A673 (cell line): ENCODE data around the gene FSCN2. TPM values are rescaled to one million over a fixed set of nuclear protein-coding genes. Genes with fewer than 3 reads are reported as not detected.
A peak's percentile ranks its signal among the peaks of the same experiment; 100 is the strongest.

Source experiments
- BruUV-seq: library from RNA; stranded (reverse); fragments of 400-500 nt; replicated peaks from 2 replicates; lab custom pipeline; 2021; lab: Mats Ljungman, UMichigan
- CTCF ChIA-PET: fragments of 300-600 bp; sonication (Branson Sonifier 250); formaldehyde crosslinking; loops from one replicate; lab custom pipeline; 2022; ENCODE audit warnings: antibody characterized with exemption; lab: Charles Lee
- POLR2A ChIA-PET: fragments of 300-600 bp; sonication (Branson Sonifier 250); formaldehyde crosslinking; loops from one replicate; lab custom pipeline; 2022; ENCODE audit warnings: antibody characterized with exemption; ENCODE audit not compliant: low non-redundant PET; lab: Charles Lee
- DNase-seq: peaks from one replicate; pipeline ENCODE4 v3.0.0-alpha.2; 2015; ENCODE audit warnings: low spot score
- H3K27ac ChIP-seq: fragments of 200-600 bp; sonication (generic); 2 replicates; pipeline ENCODE4 v1.5.1; 2016; ENCODE audit warnings: mixed run types, low read depth, mild to moderate bottlenecking, mixed read lengths, antibody characterized with exemption, low read length; ENCODE audit not compliant: poor library complexity, severe bottlenecking
- H3K27me3 ChIP-seq: fragments of 200-600 bp; sonication (generic); replicated peaks from 2 replicates; pipeline ENCODE4 v1.6.1; 2017; ENCODE audit warnings: mixed run types, low read depth, mild to moderate bottlenecking, mixed read lengths, antibody characterized with exemption, low read length; ENCODE audit not compliant: insufficient read depth, poor library complexity
- H3K36me3 ChIP-seq: fragments of 200-600 bp; sonication (generic); 2 replicates; pipeline ENCODE4 v1.6.1; 2016; ENCODE audit warnings: mixed run types, mild to moderate bottlenecking, mixed read lengths, antibody characterized with exemption, low read length; ENCODE audit not compliant: insufficient read depth, poor library complexity, severe bottlenecking
- H3K4me1 ChIP-seq: fragments of 200-600 bp; sonication (generic); 2 replicates; pipeline ENCODE4 v1.6.1; 2017; ENCODE audit warnings: mixed run types, mild to moderate bottlenecking, mixed read lengths, antibody characterized with exemption, low read length; ENCODE audit not compliant: insufficient read depth, poor library complexity, severe bottlenecking
- H3K4me3 ChIP-seq: fragments of 200-600 bp; sonication (generic); 2 replicates; pipeline ENCODE4 v1.5.1; 2016; ENCODE audit warnings: low read depth, mixed run types, mild to moderate bottlenecking, mixed read lengths, low read length; ENCODE audit not compliant: poor library complexity, severe bottlenecking
- H3K9me3 ChIP-seq: fragments of 200-600 bp; sonication (generic); 2 replicates; pipeline ENCODE4 v1.6.1; 2016; ENCODE audit warnings: mixed run types, low read depth, mild to moderate bottlenecking, mixed read lengths, antibody characterized with exemption, low read length; ENCODE audit not compliant: poor library complexity, severe bottlenecking
- EZH2 ChIP-seq: fragments of 200-600 bp; sonication (generic); IDR thresholded peaks from 2 replicates; pipeline ENCODE4 v1.6.1; 2017; ENCODE audit warnings: borderline replicate concordance, low read depth, mild to moderate bottlenecking, mixed read lengths, antibody characterized with exemption, low read length; ENCODE audit not compliant: poor library complexity, severe bottlenecking
- intact Hi-C: fragments of 100-400 bp; cut with micrococcal nuclease; formaldehyde crosslinking; loops from one replicate; pipeline ENCODE4 v1.10.0; 2022; ENCODE audit not compliant: unreplicated experiment
- total RNA-seq: library from RNA; stranded (reverse); gene quantifications from 2 replicates; pipeline ENCODE4 v1.2.3, GENCODE V29; 2021
- TF ChIP-seq, protein P1 (sequence below): fragments of 300-800, 200-600 bp; sonication (generic); conservative IDR thresholded peaks from 2 replicates; pipeline ENCODE4 v1.5.1; 2017; ENCODE audit warnings: low read depth, mild to moderate bottlenecking, antibody characterized with exemption, low read length, moderate library complexity, mixed read lengths

FSCN2 gene
- total RNA-seq, 1 experiment from 2014 or later = 0.26 TPM

DNA sequence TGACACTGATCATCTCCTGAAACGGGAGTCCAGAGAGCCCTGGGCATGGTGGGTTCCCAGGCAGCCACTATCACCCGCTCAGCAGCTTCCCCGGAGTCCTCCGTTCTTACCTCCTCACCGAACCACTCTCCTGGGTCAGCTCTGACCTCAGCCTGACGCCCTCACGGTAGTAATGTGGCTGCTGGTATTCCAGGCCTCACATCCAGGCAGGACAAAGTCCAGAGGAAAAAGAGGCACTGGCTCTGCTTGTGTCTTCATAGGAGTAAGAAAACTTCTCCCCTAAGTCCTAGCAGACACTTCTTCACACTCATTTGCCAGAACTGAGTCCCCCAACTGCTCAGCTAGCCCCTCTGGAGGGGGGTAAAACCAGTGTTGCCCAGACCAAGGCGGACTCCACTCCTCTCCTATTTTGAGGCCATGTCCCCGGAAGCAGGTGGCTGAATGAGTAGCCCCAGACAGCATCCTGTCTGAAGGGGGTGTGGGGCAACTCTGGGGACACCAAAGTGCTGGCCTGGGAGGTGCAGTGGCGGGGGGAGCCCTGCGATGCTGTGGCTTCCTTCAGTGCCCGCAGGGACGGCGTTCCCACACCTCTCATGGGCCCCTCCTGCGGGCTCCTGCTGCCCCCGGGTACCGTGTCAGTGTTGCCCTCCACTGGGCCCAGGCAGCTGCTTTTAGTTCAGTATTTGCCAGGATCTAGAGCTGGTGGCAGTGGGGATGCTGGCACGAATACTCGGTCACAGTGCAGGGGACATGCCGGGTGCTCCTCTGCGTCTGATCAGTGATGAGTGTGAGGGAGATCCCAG lies 5.4 kb downstream of the FSCN2 start:
- CTCF ChIA-PET = no interaction called here
- no peak for DNase-seq
- BruUV-seq = no TSS peak

DNA sequence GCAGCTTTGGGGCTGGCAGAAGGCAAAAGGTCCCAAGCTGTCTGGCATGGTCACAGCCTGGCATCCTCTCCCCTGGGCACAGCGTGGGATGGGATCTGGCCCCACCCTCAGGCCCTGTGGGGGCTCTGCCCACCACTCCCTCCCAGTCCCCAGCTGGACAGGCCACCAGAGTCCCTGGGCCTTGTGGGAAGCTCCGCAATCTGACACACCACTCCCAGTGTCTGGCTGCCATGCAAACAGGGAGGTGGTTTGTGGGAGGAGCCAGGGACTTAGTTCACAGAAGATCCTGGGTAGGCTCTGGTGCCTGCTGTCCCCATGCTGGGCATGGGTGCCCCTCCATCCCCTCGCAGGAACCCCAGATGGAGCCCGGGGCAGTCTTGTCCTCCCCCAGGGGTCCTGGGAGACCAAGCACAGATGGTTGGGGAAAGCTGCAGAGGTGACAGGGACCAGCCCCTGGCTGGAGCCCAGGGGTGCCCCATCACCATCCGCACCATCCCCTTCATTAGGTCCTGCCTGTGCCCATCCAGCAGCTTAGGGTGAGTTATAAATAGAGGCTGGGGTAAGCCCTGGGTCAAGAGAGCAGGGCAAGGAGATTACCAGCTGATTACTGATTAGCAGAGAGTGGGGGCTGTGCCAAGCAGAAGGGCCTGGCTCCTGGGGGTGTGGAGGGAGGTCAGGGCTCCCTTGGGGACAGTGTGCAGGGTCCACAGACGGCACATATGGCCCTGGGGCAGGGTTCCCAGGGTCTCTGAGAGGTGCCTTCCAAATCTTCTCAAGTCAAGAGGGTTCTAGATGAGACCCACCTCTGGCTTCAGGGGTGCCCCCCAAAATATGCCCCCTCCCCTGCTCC lies 6.2 kb downstream of the FSCN2 start:
- Histone ChIP-seq H3K27ac (no peak overlapping the region), H3K4me1 (no peaks in the 10 kb centered on the region), H3K27me3 (peaks cover 11% of the 10 kb centered on the region), H3K4me3 (no peak overlapping the region), H3K9me3 (no peaks in the 10 kb centered on the region), H3K36me3 (no peaks in the 10 kb centered on the region)
- CTCF ChIA-PET = no interaction called here
- peak; percentile 42 for DNase-seq
- intact Hi-C loops = no loop called here
- POLR2A ChIA-PET = interaction anchor here (0.6 kb wide), 1 partner anchor 307 kb away, joined by 3 read pairs; no protein-coding TSS in a partner anchor
- TF ChIP-seq EZH2 = no peak
- TF ChIP-seq, protein P1, sequence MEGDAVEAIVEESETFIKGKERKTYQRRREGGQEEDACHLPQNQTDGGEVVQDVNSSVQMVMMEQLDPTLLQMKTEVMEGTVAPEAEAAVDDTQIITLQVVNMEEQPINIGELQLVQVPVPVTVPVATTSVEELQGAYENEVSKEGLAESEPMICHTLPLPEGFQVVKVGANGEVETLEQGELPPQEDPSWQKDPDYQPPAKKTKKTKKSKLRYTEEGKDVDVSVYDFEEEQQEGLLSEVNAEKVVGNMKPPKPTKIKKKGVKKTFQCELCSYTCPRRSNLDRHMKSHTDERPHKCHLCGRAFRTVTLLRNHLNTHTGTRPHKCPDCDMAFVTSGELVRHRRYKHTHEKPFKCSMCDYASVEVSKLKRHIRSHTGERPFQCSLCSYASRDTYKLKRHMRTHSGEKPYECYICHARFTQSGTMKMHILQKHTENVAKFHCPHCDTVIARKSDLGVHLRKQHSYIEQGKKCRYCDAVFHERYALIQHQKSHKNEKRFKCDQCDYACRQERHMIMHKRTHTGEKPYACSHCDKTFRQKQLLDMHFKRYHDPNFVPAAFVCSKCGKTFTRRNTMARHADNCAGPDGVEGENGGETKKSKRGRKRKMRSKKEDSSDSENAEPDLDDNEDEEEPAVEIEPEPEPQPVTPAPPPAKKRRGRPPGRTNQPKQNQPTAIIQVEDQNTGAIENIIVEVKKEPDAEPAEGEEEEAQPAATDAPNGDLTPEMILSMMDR = no peak
- BruUV-seq = no TSS peak

More for the DNA sequence above, 5.4 kb downstream of the FSCN2 start:
- intact Hi-C loops = no loop called here
- H3K36me3 ChIP-seq = no peaks in the 10 kb centered on the region
- no peaks in the 10 kb centered on the region for H3K9me3 ChIP-seq
- TF ChIP-seq, protein P1 = no peak
- no peak for TF ChIP-seq EZH2
- H3K4me1 ChIP-seq = no peaks in the 10 kb centered on the region
- H3K27ac ChIP-seq = no peak overlapping the region
- peaks cover 13% of the 10 kb centered on the region for H3K27me3 ChIP-seq
- no peak overlapping the region for H3K4me3 ChIP-seq
- POLR2A ChIA-PET = interaction anchor here (0.6 kb wide), 1 partner anchor 306 kb away, joined by 3 read pairs; no protein-coding TSS in a partner anchor

DNA sequence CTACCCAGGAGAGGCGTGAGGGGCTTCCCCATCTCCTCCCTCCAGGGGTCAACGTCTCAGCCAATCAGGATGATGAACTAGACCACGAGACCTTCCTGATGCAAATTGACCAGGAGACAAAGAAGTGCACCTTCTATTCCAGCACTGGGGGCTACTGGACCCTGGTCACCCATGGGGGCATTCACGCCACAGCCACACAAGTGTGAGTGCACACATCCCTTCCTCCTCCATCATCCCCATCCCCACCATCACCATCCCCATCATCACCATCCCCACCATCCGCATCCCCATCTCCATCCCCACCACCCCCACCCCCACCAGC lies 6.8 kb downstream of the FSCN2 start:
- TF ChIP-seq EZH2 = no peak
- TF ChIP-seq, protein P1 = no peak
- no peak overlapping the region for H3K27ac ChIP-seq
- H3K4me1 ChIP-seq = no peaks in the 10 kb centered on the region
- no peaks in the 10 kb centered on the region for H3K36me3 ChIP-seq
- no peaks in the 10 kb centered on the region for H3K9me3 ChIP-seq
- intact Hi-C loops = no loop called here
- H3K27me3 ChIP-seq = peaks cover 11% of the 10 kb centered on the region
- ChIA-PET CTCF (no interaction called here), POLR2A (no interaction called here)
- DNase-seq = no peak
- no TSS peak for BruUV-seq
- H3K4me3 ChIP-seq = no peak overlapping the region
